ENCODE measurements around the gene BCAM. TPM values are rescaled to one million over a fixed set of nuclear protein-coding genes. Genes with fewer than 3 reads are reported as not detected.

BCAM gene
- total RNA-seq, 4 donors from 2014 or later: 10.2 to 24.6 (median 23.6) TPM

- H3K36me3 ChIP-seq: no peaks in the 10 kb centered on the region
- peak overlapping the region; percentile 82 to 93 (median 90) for H3K27ac ChIP-seq
- H3K9me3 ChIP-seq: no peaks in the 10 kb centered on the region
- DNase-seq: peak in 1 of 2 donors; percentile 29
- no peak for TF ChIP-seq CTCF (IDR thresholded peaks at IDR 0.05 in 4 of 5, conservative IDR thresholded peaks at IDR 0.05 in 1 of 5)
- no peak for TF ChIP-seq POLR2A (IDR thresholded peaks at IDR 0.05)
- H3K4me3 ChIP-seq: peak overlapping the region; percentile 54 to 94 (median 80)
- peaks cover 12 to 23% of the 10 kb centered on the region in 2 donors for H3K4me1 ChIP-seq
- ATAC-seq: peak in 1 of 2 donors; percentile 1
- in situ Hi-C loops (cut with MboI; ENCODE audit: low sequenced_read_pairs in 4 of 4): no loop called here
- no peaks in the 10 kb centered on the region for H3K27me3 ChIP-seq
- intact Hi-C loops (cut with DNase I; ENCODE audit: low total_unique reads): loop anchor here (1.0 to 5.0 kb wide), 4 partner anchors 61 to 157 kb away; partner anchors contain the start of genes CLPTM1 and RELB
Observed at GRCh38 chr19:44845286-44845611, 36.3 kb downstream of the BCAM start.

GRCh38 chr19:44845612-44846454 lies 36.9 kb downstream of the BCAM start, which contains the start of gene NECTIN2:
TSS of gene NECTIN2 (plus strand) at chr19:44846297. CDS start at chr19:44846526, 229 bp downstream.
- ATAC-seq (peak; percentile 76 to 77), DNase-seq (peak; percentile 97)
- H3K9me3 ChIP-seq: no peaks in the 10 kb centered on the region
- peak within 1 kb of the TSS; percentile 82 to 93 (median 90) for H3K27ac ChIP-seq
- peaks cover 12 to 23% of the 10 kb centered on the region in 2 donors for H3K4me1 ChIP-seq
- H3K27me3 ChIP-seq: no peaks in the 10 kb centered on the region
- peak; percentile 78 to 87 for TF ChIP-seq POLR2A (IDR thresholded peaks at IDR 0.05)
- peak; percentile 43 to 67 (median 59) for TF ChIP-seq CTCF (IDR thresholded peaks at IDR 0.05 in 4 of 5, conservative IDR thresholded peaks at IDR 0.05 in 1 of 5)
- intact Hi-C loops (cut with DNase I; ENCODE audit: low total_unique reads): loop anchor here (1.0 to 5.0 kb wide), 6 partner anchors 44 to 333 kb away; partner anchors contain the start of genes BLOC1S3, CLPTM1, RELB and TRAPPC6A
- H3K36me3 ChIP-seq: no peaks in the 10 kb centered on the region
- peak within 1 kb of the TSS; percentile 76 to 96 (median 90) for H3K4me3 ChIP-seq
- in situ Hi-C loops (cut with MboI; ENCODE audit: low sequenced_read_pairs in 4 of 4): no loop called here

- intact Hi-C loops (cut with DNase I; ENCODE audit: low total_unique reads) (loop anchor here (1.0 to 5.0 kb wide), 5 partner anchors 44 to 332 kb away; partner anchors contain the start of genes BLOC1S3, CLPTM1, RELB and TRAPPC6A), in situ Hi-C loops (cut with MboI; ENCODE audit: low sequenced_read_pairs in 4 of 4) (no loop called here)
- Histone ChIP-seq H3K9me3 (no peaks in the 10 kb centered on the region), H3K27ac (peak overlapping the region; percentile 82 to 93 (median 90)), H3K27me3 (no peaks in the 10 kb centered on the region), H3K36me3 (no peaks in the 10 kb centered on the region), H3K4me3 (peak overlapping the region; percentile 76 to 96 (median 90)), H3K4me1 (peaks cover 12 to 23% of the 10 kb centered on the region in 2 donors)
- TF ChIP-seq CTCF (IDR thresholded peaks at IDR 0.05 in 4 of 5, conservative IDR thresholded peaks at IDR 0.05 in 1 of 5) (no peak), POLR2A (IDR thresholded peaks at IDR 0.05) (no peak)
- no peak for ATAC-seq
- DNase-seq: no peak
Observed at GRCh38 chr19:44846455-44847143, 37.7 kb downstream of the BCAM start.

- Histone ChIP-seq H3K27me3 (no peaks in the 10 kb centered on the region), H3K4me1 (peaks cover 12 to 23% of the 10 kb centered on the region in 2 donors), H3K4me3 (peak overlapping the region; percentile 76 to 96 (median 90)), H3K9me3 (no peaks in the 10 kb centered on the region), H3K27ac (peak overlapping the region; percentile 82 to 93 (median 90)), H3K36me3 (no peaks in the 10 kb centered on the region)
- in situ Hi-C loops (cut with MboI; ENCODE audit: low sequenced_read_pairs in 4 of 4) (no loop called here), intact Hi-C loops (cut with DNase I; ENCODE audit: low total_unique reads) (loop anchor here (2.0 to 5.0 kb wide), 4 partner anchors 110 to 331 kb away; partner anchors contain the start of genes BLOC1S3, CLPTM1, RELB and TRAPPC6A)
- ATAC-seq (peak in 1 of 2 donors; percentile 9), DNase-seq (peak in 1 of 2 donors; percentile 46)
- no peak for TF ChIP-seq CTCF (IDR thresholded peaks at IDR 0.05 in 4 of 5, conservative IDR thresholded peaks at IDR 0.05 in 1 of 5)
- TF ChIP-seq POLR2A (IDR thresholded peaks at IDR 0.05): peak; percentile 47 to 75
Observed at GRCh38 chr19:44847144-44848035, 38.5 kb downstream of the BCAM start.
